ENCODE measurements around the gene PPIL6. TPM values are rescaled to one million over a fixed set of nuclear protein-coding genes. Genes with fewer than 3 reads are reported as not detected.

PPIL6 gene
- total RNA-seq, 1 experiment from 2014 or later = 0.62 TPM

- ATAC-seq = no peak
- Histone ChIP-seq H3F3A (ENCODE audit: low read length, unreplicated experiment) (no peaks in the 10 kb centered on the region), H3K4me2 (ENCODE audit: low read length) (no peak overlapping the region), H3K27me3 (ENCODE audit: low read length) (no peaks in the 10 kb centered on the region), H4K20me1 (ENCODE audit: low read length) (no peaks in the 10 kb centered on the region), H2AFZ (ENCODE audit: low read length) (no peak overlapping the region), H3K9me3 (ENCODE audit: low read length) (no peaks in the 10 kb centered on the region), H3K79me2 (ENCODE audit: low read length) (no peaks in the 10 kb centered on the region), H3K27ac (ENCODE audit: low read length) (no peak overlapping the region), H3K36me3 (ENCODE audit: low read depth, low read length) (peaks cover 14% of the 10 kb centered on the region; the same call in 1 of the 2 replicates), H3K9ac (ENCODE audit: low read length) (no peak overlapping the region), H3K9me2 (replicated peaks; ENCODE audit: low read length) (no peaks in the 10 kb centered on the region), H3K4me3 (ENCODE audit: low read length) (no peak overlapping the region), H3K4me1 (ENCODE audit: insufficient read depth, low read length) (peaks cover 23% of the 10 kb centered on the region; the same call in 1 of the 2 replicates)
- intact Hi-C loops (cut with micrococcal nuclease) = no loop called here
- TF ChIP-seq EZH2 (IDR thresholded peaks at IDR 0.05; ENCODE audit: low read length, unreplicated experiment) (no peak), CTCF (conservative IDR thresholded peaks at IDR 0.05; ENCODE audit: low read depth, low read length) (no peak), EZH2phosphoT487 (IDR thresholded peaks at IDR 0.05; ENCODE audit: borderline replicate concordance, low read length) (no peak)
- ChIA-PET POLR2A (ENCODE audit: unreplicated experiment) (interaction anchor here (0.7 kb wide), 1 partner anchor 242 kb away, joined by 3 read pairs; no protein-coding TSS in a partner anchor), CTCF (no interaction called here)
- no TSS peak for BruUV-seq (replicated peaks)
- DNase-seq = no peak
These were observed 18.5 kb upstream of the PPIL6 start for GRCh38 chr6:109458774-109459531.

GRCh38 chr6:109457562-109457996 is 17.2 kb upstream of the PPIL6 start:
- TF ChIP-seq CTCF (conservative IDR thresholded peaks at IDR 0.05; ENCODE audit: low read depth, low read length) = no peak
- no peak for TF ChIP-seq EZH2phosphoT487 (IDR thresholded peaks at IDR 0.05; ENCODE audit: borderline replicate concordance, low read length)
- TF ChIP-seq EZH2 (IDR thresholded peaks at IDR 0.05; ENCODE audit: low read length, unreplicated experiment) = no peak
- peak overlapping the region; percentile 92; the same call in 1 of the 2 replicates for H3K4me2 ChIP-seq (ENCODE audit: low read length)
- H3K4me1 ChIP-seq (ENCODE audit: insufficient read depth, low read length) = peaks cover 23% of the 10 kb centered on the region; the same call in 1 of the 2 replicates
- no peaks in the 10 kb centered on the region for H3K9me2 ChIP-seq (replicated peaks; ENCODE audit: low read length)
- H3K36me3 ChIP-seq (ENCODE audit: low read depth, low read length) = peaks cover 9% of the 10 kb centered on the region; the same call in 1 of the 2 replicates
- POLR2A ChIA-PET (ENCODE audit: unreplicated experiment) = no interaction called here
- H3F3A ChIP-seq (ENCODE audit: low read length, unreplicated experiment) = no peaks in the 10 kb centered on the region
- H3K4me3 ChIP-seq (ENCODE audit: low read length) = no peak overlapping the region
- DNase-seq = no peak
- peak overlapping the region; percentile 48 for H3K27ac ChIP-seq (ENCODE audit: low read length)
- no peaks in the 10 kb centered on the region for H4K20me1 ChIP-seq (ENCODE audit: low read length)
- ATAC-seq = no peak
- no peak overlapping the region for H2AFZ ChIP-seq (ENCODE audit: low read length)
- no peaks in the 10 kb centered on the region for H3K9me3 ChIP-seq (ENCODE audit: low read length)
- no TSS peak for BruUV-seq (replicated peaks)
- H3K79me2 ChIP-seq (ENCODE audit: low read length) = no peaks in the 10 kb centered on the region
- intact Hi-C loops (cut with micrococcal nuclease) = no loop called here
- H3K9ac ChIP-seq (ENCODE audit: low read length) = no peak overlapping the region
- H3K27me3 ChIP-seq (ENCODE audit: low read length) = no peaks in the 10 kb centered on the region
- CTCF ChIA-PET = no interaction called here
